SIG-M5 treated with dmso at 0.1 percent for 504 hours (cell line): ENCODE results near the gene LCP2.
A peak's percentile ranks its signal among the peaks of the same experiment; 100 is the strongest.

Experiments used
- DNase-seq: peaks from one replicate; lab custom pipeline; 2025; ENCODE audit not compliant: unreplicated experiment; lab: John Stamatoyannopoulos, UW

Gene LCP2

GRCh38 chr5:170316937-170317336 is 19.4 kb upstream of the LCP2 start:
- DNase-seq = no peak

- no peak for DNase-seq
Measured at GRCh38 chr5:170315154-170315553, 17.6 kb upstream of the LCP2 start.

- no peak for DNase-seq
Measured at GRCh38 chr5:170314541-170315095, 17.0 kb upstream of the LCP2 start.

DNA sequence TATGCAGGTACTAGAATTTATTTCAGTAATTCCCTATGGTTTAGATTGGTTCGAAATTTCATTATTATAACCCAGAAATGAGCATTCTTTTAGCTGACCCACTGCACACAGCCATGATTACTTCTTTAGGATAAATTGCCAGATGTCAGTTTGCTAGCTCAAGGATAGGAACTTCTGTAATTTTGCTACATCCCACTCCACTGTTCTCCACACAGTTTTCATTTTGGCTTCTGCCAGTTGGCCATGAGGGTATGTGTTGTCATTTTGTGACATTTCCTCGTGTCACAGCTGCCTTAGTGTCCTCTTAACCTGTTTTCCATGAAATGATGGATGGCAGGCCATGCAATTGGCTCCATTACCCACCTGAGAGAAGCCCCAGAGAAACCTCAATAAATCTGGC is 16.2 kb upstream of the LCP2 start:
- no peak for DNase-seq

DNA sequence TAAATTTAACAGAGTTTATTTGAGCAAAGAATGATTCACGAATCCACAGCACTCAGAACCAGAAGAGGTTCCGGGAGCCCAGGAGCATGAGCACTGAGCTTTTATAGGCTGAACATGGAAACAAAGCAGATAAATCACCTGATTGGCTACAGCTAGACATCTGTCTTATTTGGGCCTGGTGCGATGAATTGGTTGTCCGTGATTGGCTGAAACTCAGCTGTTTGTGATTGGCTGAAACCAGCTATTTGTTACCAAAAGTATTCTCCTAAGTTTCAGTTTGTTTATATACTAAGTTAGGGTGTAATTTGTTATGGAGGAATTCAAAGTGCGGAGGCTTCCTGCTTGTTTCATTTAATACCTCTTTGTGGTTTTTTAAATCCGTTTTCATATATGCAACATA is 15.8 kb upstream of the LCP2 start:
- DNase-seq = no peak

DNA sequence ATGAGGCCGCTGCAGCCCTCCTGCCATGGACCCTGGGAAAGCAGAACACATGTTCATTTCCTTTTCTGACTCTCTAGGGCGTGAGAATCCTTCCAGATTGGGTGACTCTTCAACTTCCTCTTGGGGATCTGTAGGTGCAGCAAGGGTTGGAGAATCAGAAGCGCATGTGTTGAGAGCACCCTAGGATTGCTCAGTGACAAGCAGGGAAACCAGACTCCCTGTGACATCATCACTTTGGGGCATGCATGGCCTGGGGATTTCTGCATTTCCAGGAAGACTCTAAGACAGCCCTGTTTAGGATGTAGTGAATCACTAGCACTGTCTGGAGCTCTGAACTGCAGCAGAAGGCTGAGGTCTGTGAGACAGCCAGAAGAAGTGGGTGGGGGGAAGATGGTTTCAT is 15.1 kb upstream of the LCP2 start:
- peak; percentile 89 for DNase-seq

DNA sequence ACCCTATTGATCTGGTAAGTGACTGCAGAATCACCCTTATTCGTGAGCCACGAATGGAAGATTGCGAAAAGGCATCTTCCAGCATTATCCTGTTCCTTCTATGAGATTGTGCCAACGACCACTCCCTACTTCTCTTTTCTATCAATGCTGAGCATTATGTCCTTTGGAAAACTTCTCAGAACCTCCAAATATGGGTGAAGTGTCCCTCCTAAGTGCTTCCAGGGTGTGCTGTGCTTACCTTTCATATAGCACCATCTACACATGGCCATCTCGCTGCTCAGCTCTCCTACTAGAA is 14.7 kb upstream of the LCP2 start:
- DNase-seq = peak; percentile 33

DNA sequence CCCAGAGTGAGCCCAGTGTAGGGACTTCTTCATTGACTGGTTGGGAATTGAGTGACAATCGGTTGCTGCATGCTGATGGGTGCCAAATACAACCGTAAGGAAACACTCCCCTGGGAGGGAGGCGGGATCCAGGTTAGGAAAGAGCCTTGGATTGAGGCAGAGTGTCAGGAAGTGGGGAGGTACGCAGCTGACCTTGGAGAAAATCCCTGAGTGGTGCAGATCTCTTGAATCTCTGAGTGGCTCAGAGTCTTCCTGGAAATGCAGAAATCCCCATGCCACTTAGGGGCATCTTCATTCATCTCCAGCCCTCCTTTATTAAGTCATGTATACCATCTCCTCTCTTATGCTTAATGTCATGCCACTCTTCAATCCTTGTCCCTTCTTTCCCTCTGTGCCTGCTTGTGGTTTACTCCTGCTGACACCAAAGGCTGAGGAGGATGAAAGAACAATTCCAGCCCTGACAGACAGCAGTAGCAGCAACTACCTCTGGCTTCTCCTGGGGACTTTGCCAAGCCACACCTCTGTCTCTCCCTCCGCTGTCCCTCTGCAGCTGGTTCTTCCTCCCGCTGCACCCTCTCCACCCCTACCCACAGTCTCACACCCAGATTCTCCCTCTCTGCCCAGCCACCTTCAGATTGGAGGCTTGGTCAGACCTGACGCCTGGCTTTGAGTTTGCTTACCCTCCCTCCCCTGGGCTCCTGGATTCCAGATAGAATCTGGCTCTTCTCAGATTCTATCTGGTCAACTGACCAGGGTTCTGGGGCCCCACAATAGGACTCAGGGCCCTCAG is 14.1 kb upstream of the LCP2 start:
- DNase-seq = no peak

GRCh38 chr5:170310256-170310926 is 12.8 kb upstream of the LCP2 start:
- no peak for DNase-seq

GRCh38 chr5:170308686-170309085 is 11.1 kb upstream of the LCP2 start:
- no peak for DNase-seq

DNA sequence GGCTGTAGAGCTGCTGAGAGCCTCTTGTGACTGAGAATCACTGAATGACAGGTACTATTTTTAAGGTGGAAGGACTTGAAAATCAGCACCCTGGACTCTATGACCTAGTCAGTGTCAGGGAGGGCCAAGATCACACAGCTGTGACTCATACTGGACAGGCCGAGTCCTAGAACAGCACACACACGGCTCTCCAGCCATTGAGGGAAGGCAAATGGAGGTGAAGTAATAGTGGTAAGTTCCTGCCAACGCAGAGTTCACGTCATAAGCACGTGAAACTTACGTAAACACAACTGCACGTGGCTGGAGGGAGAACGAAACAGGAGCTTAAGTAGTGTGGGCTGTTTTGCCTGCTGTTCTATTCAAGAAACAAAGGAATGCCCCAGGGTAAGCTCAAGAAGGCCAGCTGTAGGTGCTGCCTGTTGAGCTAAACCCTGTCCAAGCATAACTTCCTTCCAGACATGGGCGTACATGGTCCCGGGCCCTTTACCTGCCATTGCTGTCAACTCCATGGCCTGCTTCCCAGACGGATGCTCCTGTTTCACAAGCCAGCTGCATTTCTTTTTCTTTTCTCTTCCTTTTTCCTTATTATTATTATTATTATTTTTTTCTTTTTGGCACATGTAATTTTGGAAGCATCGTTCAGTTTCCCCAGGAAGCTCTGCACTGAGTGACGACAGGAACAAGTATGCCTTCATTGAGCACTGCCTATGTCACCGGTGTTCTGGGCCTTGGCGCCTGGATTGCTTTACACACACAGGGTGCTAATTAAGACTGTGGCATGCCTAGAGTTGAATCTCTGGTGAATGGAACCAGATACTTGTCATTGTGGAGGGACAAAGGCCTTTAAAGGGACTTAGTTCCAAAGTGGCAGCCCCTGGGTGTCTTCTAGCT is 10.2 kb upstream of the LCP2 start:
- DNase-seq = peak; percentile 90

DNA sequence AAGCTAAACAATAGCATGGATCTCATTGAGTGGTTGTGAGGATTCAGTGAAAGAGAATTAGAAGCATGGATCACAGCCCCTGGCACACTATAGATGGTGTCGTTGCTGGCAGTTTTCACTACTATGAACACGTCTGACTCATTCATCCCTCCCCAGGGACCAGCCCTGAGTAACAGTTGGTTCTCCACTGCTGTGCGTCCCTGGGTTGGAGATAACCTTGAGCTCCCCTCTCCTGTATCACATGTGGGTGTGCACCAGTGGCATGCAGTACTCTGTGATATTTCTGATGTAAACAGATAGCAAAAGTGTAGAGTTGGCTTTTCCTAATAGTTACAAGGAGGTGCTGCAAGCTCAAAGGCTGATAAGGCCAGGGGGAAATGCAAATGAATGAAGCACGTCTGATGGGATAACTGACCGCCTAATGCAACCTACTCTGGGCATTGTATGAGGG is 8.8 kb upstream of the LCP2 start:
- DNase-seq = no peak

DNA sequence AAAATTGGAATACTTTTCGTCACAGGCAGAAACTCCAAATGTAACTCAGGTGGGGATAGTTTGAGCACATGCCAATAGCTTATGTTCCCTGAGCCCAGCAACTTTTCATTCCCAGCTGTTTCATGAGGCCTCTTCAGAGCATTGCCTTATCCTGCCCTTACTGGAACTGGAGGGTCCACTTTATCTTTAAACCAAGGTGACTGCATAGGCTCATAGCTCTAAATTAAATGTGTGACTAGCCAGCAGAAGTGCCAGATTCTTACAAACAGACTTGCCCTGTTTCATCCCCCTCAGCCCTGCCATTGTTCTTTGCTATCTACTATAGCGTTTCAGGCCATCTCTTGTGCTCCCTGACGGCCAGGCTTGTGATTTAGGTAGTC is 8.1 kb upstream of the LCP2 start:
- no peak for DNase-seq

DNA sequence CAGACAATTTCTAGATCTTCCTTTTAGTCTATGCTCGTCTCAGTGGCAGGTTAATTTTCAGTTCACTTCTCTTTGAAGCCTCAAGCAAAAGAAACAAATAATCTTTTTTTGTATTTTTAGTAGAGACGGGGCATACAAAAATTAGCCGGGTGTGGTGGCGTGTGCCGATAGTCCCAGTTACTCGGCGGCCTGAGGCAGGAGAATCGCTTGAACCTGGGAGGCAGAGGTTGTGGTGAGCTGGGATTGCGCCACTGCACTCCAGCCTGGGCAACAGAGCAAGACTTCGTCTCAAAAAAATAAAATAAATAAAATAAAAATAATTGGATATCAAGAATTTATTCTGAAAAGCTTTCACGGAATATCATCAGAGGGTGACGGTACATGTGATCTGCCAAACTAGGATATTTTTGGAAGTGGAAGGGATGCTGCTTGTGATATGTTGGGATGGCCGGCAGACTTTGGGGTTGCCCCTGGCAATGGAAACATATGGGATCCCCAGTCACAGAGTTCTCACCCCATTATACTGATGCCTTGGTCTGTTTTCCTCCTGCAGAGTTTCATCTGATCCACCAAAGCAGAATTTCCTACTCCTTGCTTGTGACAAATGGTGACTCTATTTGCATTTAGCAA is 7.6 kb upstream of the LCP2 start:
- no peak for DNase-seq

- no peak for DNase-seq
Measured at GRCh38 chr5:170303549-170303948, 6.0 kb upstream of the LCP2 start.

DNA sequence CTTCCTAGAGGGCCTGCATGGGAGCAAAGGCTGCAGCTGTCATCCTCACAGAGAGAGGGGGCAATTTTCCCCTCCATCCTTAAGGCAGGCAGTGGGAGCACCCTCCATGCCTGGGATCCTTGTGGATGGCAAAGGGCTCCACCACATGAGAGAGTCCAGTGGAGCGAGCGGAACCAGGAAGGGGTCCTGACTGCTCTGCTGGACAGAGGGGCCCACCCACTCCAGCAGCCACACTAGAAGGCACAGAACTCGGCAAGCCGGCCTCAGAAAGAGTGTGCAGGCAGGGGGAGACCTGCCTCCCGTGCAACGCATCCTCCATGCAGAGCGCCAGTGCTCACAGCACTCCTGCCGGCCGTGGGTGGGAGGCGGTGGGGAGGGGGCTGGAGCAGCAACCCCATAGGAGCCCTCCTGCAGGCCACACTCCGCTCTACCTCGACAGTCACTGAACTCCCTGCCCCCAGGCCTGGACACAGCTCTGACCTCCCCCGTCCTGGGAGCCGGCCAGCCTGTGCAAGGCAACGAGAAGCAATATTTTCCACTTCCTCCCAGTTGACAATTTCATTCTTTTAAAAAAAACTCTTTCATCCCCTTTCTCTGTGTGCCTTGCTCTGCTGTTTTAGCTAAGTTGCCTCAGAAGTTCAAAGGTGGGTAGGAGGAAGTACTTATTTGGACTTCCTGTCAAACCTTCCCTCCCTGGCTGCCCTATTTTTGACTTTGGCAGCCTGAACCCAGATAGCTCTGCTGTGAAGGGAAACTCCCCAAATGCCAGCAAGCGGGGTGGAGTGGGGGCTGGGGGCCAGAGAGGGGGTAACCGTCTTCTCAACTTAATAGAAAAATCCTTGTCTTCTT is 5.3 kb upstream of the LCP2 start:
- DNase-seq = peak; percentile 98

DNA sequence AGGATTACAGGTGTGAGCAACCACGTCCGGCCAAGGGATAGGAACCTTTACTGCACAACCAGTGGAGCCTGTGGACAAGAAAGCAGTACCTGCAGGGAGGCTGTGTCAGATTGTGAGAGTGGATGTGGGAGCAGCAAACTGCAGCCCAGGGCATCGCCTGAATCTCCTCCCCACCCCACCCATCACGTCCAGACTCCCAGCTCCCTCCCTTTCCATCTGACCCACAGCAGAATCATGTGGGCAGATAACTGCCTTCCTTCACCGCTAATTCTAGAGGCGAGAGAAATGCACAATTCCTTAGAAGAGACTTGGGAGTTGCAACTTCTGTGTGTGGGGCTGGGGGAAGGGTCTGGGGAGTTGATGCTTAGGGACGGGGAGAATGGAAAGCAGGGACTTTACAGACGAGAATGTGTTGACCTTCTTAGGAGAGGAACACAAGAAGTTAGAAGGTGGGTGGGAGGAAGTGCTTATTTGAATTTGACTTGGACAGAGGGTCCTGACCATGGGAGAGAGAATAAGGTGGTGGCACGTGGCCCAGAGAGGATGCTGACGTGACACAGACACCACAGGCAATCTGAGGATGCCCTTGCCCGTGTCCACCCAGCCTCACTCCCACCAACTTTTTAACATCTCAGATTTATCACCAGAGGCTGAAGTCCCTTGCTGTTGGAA is 4.5 kb upstream of the LCP2 start:
- DNase-seq = no peak

DNA sequence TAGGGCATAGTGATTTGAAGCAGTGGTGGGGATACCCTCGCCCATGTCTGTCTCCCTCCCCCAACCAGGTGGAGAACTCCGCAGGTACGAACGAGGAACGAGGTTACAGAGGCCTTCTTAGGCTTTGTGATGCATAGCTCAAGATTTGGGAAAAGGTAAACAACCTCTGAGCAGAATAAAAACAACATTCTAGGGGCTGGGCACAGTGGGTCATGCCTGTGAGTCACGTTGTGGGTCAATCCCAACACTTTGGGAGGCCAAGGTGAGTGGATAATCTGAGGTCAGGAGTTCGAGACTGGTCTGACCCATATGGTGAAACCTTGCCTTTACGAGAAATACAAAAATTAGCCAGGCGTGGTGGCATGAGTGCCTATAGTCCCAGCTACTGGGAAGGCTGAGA is 3.6 kb upstream of the LCP2 start:
- no peak for DNase-seq

DNA sequence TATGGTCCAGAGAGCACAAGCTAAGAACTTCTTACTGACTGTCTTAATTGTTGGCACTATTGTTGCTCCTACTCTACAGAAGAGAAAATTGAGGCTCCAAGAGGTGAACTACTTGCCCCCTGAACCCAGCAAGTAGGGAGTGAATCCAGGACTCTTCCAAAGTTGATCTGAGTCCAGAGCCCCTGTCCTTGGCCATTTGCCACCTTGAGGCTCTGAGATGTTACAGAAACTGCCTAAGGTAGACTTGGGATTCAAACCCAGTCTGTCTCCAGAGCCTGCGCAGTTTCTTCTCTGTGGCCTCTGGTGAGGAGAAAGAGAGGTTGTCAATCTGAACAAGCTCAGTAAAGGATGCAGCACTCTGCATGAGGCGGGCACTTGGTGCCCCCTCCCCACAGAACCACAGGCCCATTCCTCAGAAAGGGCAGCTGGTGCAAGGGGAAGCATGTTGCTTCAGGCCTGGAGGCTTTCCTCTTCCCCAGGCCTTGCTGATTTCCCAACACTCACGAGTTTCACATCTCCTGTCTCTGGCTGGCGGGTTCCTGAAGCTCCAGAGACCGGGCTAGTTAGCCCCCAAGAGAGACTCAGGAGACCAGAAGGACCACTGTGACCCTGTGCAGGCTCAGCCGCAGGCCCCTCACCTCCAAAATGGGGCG is 2.9 kb upstream of the LCP2 start:
- peak; percentile 91 for DNase-seq
